ENCODE results near the gene CPVL. TPM values are rescaled to one million over a fixed set of nuclear protein-coding genes. Genes with fewer than 3 reads are reported as not detected.

Gene CPVL
- total and polyA plus RNA-seq, 2 donors (not counting 1 experiment from before 2014, with no cell fraction given) = 2.6 TPM; not detected in 1

GRCh38 chr7:28983396-28984190 lies 162.7 kb downstream of the CPVL start:
- H3K36me3 ChIP-seq (replicated peaks in 1 of 2; ENCODE audit: control extremely low read depth in 1 of 2, control insufficient read depth in 1 of 2, extremely low read depth in 1 of 2, insufficient read depth in 2 of 2, low read length in 1 of 2) = no peaks in the 10 kb centered on the region
- H3K79me2 ChIP-seq (ENCODE audit: control insufficient read depth, insufficient read depth, low read length) = no peaks in the 10 kb centered on the region
- no peaks in the 10 kb centered on the region for H4K20me1 ChIP-seq (ENCODE audit: control insufficient read depth, insufficient read depth, low read length, poor library complexity, severe bottlenecking)
- WGBS (ENCODE audit: insufficient coverage) = 43% methylated on average over 1 of the region's 4 CpGs
- no peak overlapping the region for H2AFZ ChIP-seq (ENCODE audit: insufficient read depth, low read depth, low read length, poor library complexity, severe bottlenecking)
- ATAC-seq (ENCODE audit: low read depth) = no peak
- Mint-ChIP-seq H3K4me3 (no peak overlapping the region), H3K9me3 (ENCODE audit: insufficient read depth) (no peaks in the 10 kb centered on the region), H3K27ac (no peak overlapping the region), H3K27me3 (peaks cover 43% of the 10 kb centered on the region), H3K4me1 (no peaks in the 10 kb centered on the region)
- H3K9me3 ChIP-seq (ENCODE audit: control extremely low read depth in 1 of 3, control insufficient read depth in 2 of 3, insufficient read depth in 1 of 3, low read length in 2 of 3) = no peaks in the 10 kb centered on the region
- H3K27ac ChIP-seq (ENCODE audit: low read length in 2 of 2) = no peak overlapping the region
- intact Hi-C loops (cut with micrococcal nuclease) = no loop called here
- H3K4me2 ChIP-seq (replicated peaks; ENCODE audit: low read depth, low read length, poor library complexity, severe bottlenecking) = no peak overlapping the region
- DNase-seq = no peak
- ChIA-PET POLR2A (no interaction called here), CTCF (no interaction called here)
- TF ChIP-seq CTCF (IDR thresholded peaks at IDR 0.05) (no peak), EZH2 (IDR thresholded peaks at IDR 0.05; ENCODE audit: borderline replicate concordance, insufficient read depth, low read depth, low read length, poor library complexity, severe bottlenecking) (no peak)
- H3K4me1 ChIP-seq (ENCODE audit: control insufficient read depth in 2 of 2, insufficient read depth in 2 of 2, low read length in 2 of 2) = no peaks in the 10 kb centered on the region
- no peak overlapping the region for H3K9ac ChIP-seq (ENCODE audit: low read length)
- no peak overlapping the region for H3K4me3 ChIP-seq (ENCODE audit: control extremely low read depth in 1 of 5, extremely low read depth in 1 of 5, insufficient read depth in 1 of 5, low read depth in 2 of 5, low read length in 4 of 5)
- H3K27me3 ChIP-seq (replicated peaks in 1 of 4; ENCODE audit: control extremely low read depth in 1 of 4, control insufficient read depth in 3 of 4, insufficient read depth in 4 of 4, low read length in 3 of 4) = no peaks in the 10 kb centered on the region

GRCh38 chr7:28981161-28981465 lies 165.2 kb downstream of the CPVL start:
- no peak overlapping the region for H3K27ac Mint-ChIP-seq
- TF ChIP-seq EZH2 (IDR thresholded peaks at IDR 0.05; ENCODE audit: borderline replicate concordance, insufficient read depth, low read depth, low read length, poor library complexity, severe bottlenecking) (no peak), CTCF (IDR thresholded peaks at IDR 0.05) (no peak)
- H3K9me3 ChIP-seq (ENCODE audit: control extremely low read depth in 1 of 3, control insufficient read depth in 2 of 3, insufficient read depth in 1 of 3, low read length in 2 of 3) = no peaks in the 10 kb centered on the region
- H3K4me1 Mint-ChIP-seq = no peaks in the 10 kb centered on the region
- H2AFZ ChIP-seq (ENCODE audit: insufficient read depth, low read depth, low read length, poor library complexity, severe bottlenecking) = no peak overlapping the region
- H3K27me3 Mint-ChIP-seq = peaks cover 40% of the 10 kb centered on the region
- no peaks in the 10 kb centered on the region for H3K36me3 ChIP-seq (replicated peaks in 1 of 2; ENCODE audit: control extremely low read depth in 1 of 2, control insufficient read depth in 1 of 2, extremely low read depth in 1 of 2, insufficient read depth in 2 of 2, low read length in 1 of 2)
- no peak overlapping the region for H3K9ac ChIP-seq (ENCODE audit: low read length)
- H3K4me1 ChIP-seq (ENCODE audit: control insufficient read depth in 2 of 2, insufficient read depth in 2 of 2, low read length in 2 of 2) = no peaks in the 10 kb centered on the region
- intact Hi-C loops (cut with micrococcal nuclease) = no loop called here
- H4K20me1 ChIP-seq (ENCODE audit: control insufficient read depth, insufficient read depth, low read length, poor library complexity, severe bottlenecking) = no peaks in the 10 kb centered on the region
- ChIA-PET CTCF (no interaction called here), POLR2A (no interaction called here)
- peaks cover 0 to 4% (median 1%) of the 10 kb centered on the region in 4 experiments for H3K27me3 ChIP-seq (replicated peaks in 1 of 4; ENCODE audit: control extremely low read depth in 1 of 4, control insufficient read depth in 3 of 4, insufficient read depth in 4 of 4, low read length in 3 of 4)
- DNase-seq (no peak), ATAC-seq (ENCODE audit: low read depth) (no peak)
- WGBS (ENCODE audit: insufficient coverage) = 100% methylated on average over 2 of the region's 4 CpGs
- H3K4me3 ChIP-seq (ENCODE audit: control extremely low read depth in 1 of 5, extremely low read depth in 1 of 5, insufficient read depth in 1 of 5, low read depth in 2 of 5, low read length in 4 of 5) = no peak overlapping the region
- H3K4me2 ChIP-seq (replicated peaks; ENCODE audit: low read depth, low read length, poor library complexity, severe bottlenecking) = no peak overlapping the region
- H3K4me3 Mint-ChIP-seq = no peak overlapping the region
- no peak overlapping the region for H3K27ac ChIP-seq (ENCODE audit: low read length in 2 of 2)
- H3K9me3 Mint-ChIP-seq (ENCODE audit: insufficient read depth) = no peaks in the 10 kb centered on the region
- no peaks in the 10 kb centered on the region for H3K79me2 ChIP-seq (ENCODE audit: control insufficient read depth, insufficient read depth, low read length)

All from B cell (primary cell).